Fibroblast of skin of right biceps (primary cell): ENCODE data around the gene HYPK.

Source experiments
- DNase-seq: peaks from one replicate; pipeline ENCODE4 v3.0.0-alpha.2; 2013

The HYPK gene

GRCh38 chr15:43852607-43853006 is 52.2 kb downstream of the HYPK start:
- DNase-seq = no peak
